MCF 10A (cell line): Measurements from ENCODE around the gene TCN1. TPM values are rescaled to one million over a fixed set of nuclear protein-coding genes. Genes with fewer than 3 reads are reported as not detected.
"Not testable (repeated sequence)": the region's sequence is repeated elsewhere in the genome, so short reads cannot be mapped to it uniquely, and the experiment has no call there.

ENCODE experiments used
- BruUV-seq: library from RNA; stranded (reverse); fragments of 400-500 nt; replicated peaks from 2 replicates; lab custom pipeline; 2021; lab: Mats Ljungman, UMichigan
- CTCF ChIA-PET: fragments of 300-600 bp; sonication (Branson Sonifier 250); formaldehyde crosslinking; extraction: SDS; loops from one replicate; lab custom pipeline; 2021; ENCODE audit warnings: antibody characterized with exemption, inconsistent platforms; lab: Yijun Ruan, JAX
- POLR2A ChIA-PET: fragments of 300-600, 350-650 bp; sonication (Branson Sonifier 250); formaldehyde crosslinking; extraction: SDS; loops from one replicate; lab custom pipeline; 2020; ENCODE audit warnings: antibody characterized with exemption, inconsistent platforms; lab: Yijun Ruan, JAX
- DNase-seq: peaks from one replicate; pipeline ENCODE4 v3.0.0-alpha.2; 2018; ENCODE audit not compliant: unreplicated experiment
- H3K27ac Mint-ChIP-seq: one replicate; pipeline ENCODE4 v1.8.0; 2022; ENCODE audit warnings: mild to moderate bottlenecking, low read depth, mixed read lengths; ENCODE audit not compliant: unreplicated experiment
- H3K27me3 Mint-ChIP-seq: one replicate; pipeline ENCODE4 v1.8.0; 2022; ENCODE audit warnings: mixed read lengths; ENCODE audit not compliant: insufficient read depth, unreplicated experiment
- H3K36me3 Mint-ChIP-seq: one replicate; pipeline ENCODE4 v1.8.0; 2022; ENCODE audit warnings: mild to moderate bottlenecking, moderate library complexity, mixed read lengths; ENCODE audit not compliant: insufficient read depth, unreplicated experiment
- H3K4me1 Mint-ChIP-seq: one replicate; pipeline ENCODE4 v1.8.0; 2022; ENCODE audit warnings: mixed read lengths; ENCODE audit not compliant: insufficient read depth, unreplicated experiment
- H3K4me3 Mint-ChIP-seq: one replicate; pipeline ENCODE4 v1.8.0; 2022; ENCODE audit warnings: mild to moderate bottlenecking, moderate library complexity, mixed read lengths; ENCODE audit not compliant: unreplicated experiment
- H3K9me3 Mint-ChIP-seq: one replicate; pipeline ENCODE4 v1.8.0; 2022; ENCODE audit warnings: mixed read lengths; ENCODE audit not compliant: unreplicated experiment
- intact Hi-C: fragments of 100-400 bp; cut with micrococcal nuclease; formaldehyde crosslinking; loops from 2 replicates; pipeline ENCODE4 v1.14.1; 2022
- total RNA-seq: library from RNA; stranded (reverse); gene quantifications from 2 replicates; pipeline ENCODE4 v1.2.3, GENCODE V29; 2022
- TF ChIP-seq, protein P1 (sequence below): fragments of 200-600 bp; IDR thresholded peaks from one replicate; pipeline ENCODE4 v1.8.0; 2022; ENCODE audit warnings: antibody characterized with exemption, mild to moderate bottlenecking; ENCODE audit not compliant: unreplicated experiment

TCN1 gene
- total RNA-seq, 1 experiment from 2014 or later, result not detected

DNA sequence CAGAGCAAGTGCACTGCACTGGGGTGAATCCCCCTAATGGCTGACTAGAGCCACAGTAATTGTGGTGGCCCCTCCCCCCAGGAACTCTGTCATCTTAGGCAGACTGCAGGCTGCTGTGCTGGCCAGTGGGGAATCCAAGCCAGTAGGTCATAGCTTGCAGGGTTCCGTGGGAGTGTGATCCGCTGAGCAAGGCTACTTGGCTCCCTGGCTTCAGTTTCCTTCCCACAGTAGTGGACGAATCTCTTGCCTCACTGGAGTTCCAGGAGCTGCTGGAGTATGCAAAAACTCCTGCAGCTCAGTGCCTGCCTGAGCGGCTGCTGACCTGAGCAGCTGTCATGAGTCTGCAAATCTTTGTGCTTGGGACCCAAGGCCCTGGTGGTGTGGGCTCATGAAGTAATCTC is 25.5 kb upstream of the TCN1 start:
- Mint-ChIP-seq H3K4me3 (no peak overlapping the region), H3K4me1 (no peaks in the 10 kb centered on the region), H3K27ac (no peak overlapping the region), H3K27me3 (no peaks in the 10 kb centered on the region), H3K9me3 (peaks cover 9% of the 10 kb centered on the region), H3K36me3 (no peaks in the 10 kb centered on the region)
- no peak for DNase-seq
- ChIA-PET POLR2A (interaction anchor here (1.3 kb wide), 1 partner anchor 9 kb away, joined by 3 read pairs; no protein-coding TSS in a partner anchor), CTCF (interaction anchor here (0.6 kb wide), 1 partner anchor 711 kb away, joined by 3 read pairs; no protein-coding TSS in a partner anchor)
- TF ChIP-seq, protein P1, sequence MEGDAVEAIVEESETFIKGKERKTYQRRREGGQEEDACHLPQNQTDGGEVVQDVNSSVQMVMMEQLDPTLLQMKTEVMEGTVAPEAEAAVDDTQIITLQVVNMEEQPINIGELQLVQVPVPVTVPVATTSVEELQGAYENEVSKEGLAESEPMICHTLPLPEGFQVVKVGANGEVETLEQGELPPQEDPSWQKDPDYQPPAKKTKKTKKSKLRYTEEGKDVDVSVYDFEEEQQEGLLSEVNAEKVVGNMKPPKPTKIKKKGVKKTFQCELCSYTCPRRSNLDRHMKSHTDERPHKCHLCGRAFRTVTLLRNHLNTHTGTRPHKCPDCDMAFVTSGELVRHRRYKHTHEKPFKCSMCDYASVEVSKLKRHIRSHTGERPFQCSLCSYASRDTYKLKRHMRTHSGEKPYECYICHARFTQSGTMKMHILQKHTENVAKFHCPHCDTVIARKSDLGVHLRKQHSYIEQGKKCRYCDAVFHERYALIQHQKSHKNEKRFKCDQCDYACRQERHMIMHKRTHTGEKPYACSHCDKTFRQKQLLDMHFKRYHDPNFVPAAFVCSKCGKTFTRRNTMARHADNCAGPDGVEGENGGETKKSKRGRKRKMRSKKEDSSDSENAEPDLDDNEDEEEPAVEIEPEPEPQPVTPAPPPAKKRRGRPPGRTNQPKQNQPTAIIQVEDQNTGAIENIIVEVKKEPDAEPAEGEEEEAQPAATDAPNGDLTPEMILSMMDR, result no peak
- intact Hi-C loops, result no loop called here
- no TSS peak for BruUV-seq

DNA sequence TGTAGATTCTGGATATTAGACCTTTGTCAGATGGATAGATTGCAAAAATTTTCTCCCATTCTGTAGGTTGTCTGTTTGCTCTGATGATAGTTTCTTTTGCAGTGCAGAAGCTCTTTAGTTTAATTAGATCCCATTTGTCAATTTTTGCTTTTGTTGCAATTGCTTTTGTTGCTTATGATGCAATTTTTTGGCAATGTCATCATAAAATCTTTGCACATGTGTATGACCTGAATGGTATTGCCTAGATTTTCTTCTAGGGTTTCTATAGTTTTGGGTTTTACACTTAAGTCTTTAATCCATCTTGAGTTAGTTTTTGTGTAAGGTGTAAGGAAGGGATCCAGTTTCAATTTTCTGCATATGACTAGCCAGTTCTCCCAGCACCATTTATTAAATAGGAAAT is 20.9 kb upstream of the TCN1 start:
- CTCF ChIA-PET, result interaction anchor here (1.0 kb wide), 1 partner anchor 32 kb away, joined by 3 read pairs; no protein-coding TSS in a partner anchor
- DNase-seq, BruUV-seq, POLR2A ChIA-PET, H3K27me3 Mint-ChIP-seq, H3K27ac Mint-ChIP-seq, H3K36me3 Mint-ChIP-seq, H3K4me3 Mint-ChIP-seq, intact Hi-C loops, H3K4me1 Mint-ChIP-seq, H3K9me3 Mint-ChIP-seq: not testable (repeated sequence)

DNA sequence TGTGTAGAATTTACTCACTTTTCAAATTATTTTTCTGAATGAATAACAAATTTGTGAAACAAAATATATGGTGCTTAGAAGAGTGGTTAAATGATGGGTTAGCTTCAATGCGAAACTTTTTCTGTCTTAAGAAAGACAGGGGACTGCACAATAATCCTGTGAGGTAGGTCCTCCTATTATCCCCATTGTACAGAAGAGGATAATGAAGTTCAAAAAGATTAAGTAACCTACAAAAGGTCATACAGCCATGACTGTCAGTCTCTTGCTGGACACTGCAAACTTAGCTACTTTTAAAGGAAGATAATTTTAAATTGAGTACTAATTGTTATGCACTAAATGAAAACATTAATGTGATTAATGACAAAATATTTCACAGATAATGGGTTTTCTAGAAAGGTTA is 17.3 kb upstream of the TCN1 start:
- POLR2A ChIA-PET, result no interaction called here
- no peak overlapping the region for H3K27ac Mint-ChIP-seq
- peaks cover 2% of the 10 kb centered on the region for H3K9me3 Mint-ChIP-seq
- TF ChIP-seq, protein P1, result no peak
- H3K36me3 Mint-ChIP-seq, result no peaks in the 10 kb centered on the region
- intact Hi-C loops, result no loop called here
- no TSS peak for BruUV-seq
- CTCF ChIA-PET, result interaction anchor here (0.6 kb wide), 1 partner anchor 309 kb away, joined by 6 read pairs; no protein-coding TSS in a partner anchor
- DNase-seq, result no peak
- H3K4me3 Mint-ChIP-seq, result no peak overlapping the region
- no peaks in the 10 kb centered on the region for H3K4me1 Mint-ChIP-seq
- H3K27me3 Mint-ChIP-seq, result no peaks in the 10 kb centered on the region

DNA sequence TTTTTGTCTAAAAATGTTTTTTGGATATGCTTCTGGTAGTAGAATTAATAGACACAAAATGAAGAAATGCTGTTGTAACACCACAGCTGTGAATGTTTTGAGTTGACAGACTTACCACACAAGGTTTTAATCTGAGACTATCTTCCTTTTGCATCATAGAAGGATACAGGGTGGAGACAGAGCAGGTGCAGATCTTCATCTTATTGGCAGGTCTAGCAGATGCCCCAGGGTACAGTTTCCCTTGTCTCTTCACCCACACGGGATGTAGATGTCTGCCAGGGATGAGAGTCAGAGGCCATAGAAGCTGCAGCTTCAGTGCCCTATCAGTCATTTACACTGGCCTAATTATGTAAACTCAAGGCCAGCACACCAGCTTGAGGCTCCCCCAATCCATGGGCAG is 13.3 kb upstream of the TCN1 start:
- BruUV-seq, result no TSS peak
- POLR2A ChIA-PET, result interaction anchor here (0.7 kb wide), 1 partner anchor 22 kb away, joined by 3 read pairs; no protein-coding TSS in a partner anchor

More for the DNA sequence above, 13.3 kb upstream of the TCN1 start:
- Mint-ChIP-seq H3K4me1 (no peaks in the 10 kb centered on the region), H3K36me3 (no peaks in the 10 kb centered on the region), H3K27me3 (no peaks in the 10 kb centered on the region), H3K9me3 (no peaks in the 10 kb centered on the region), H3K4me3 (no peak overlapping the region), H3K27ac (peak overlapping the region; percentile 50)
- CTCF ChIA-PET, result interaction anchor here (0.6 kb wide), 1 partner anchor 1643 kb away, joined by 3 read pairs; no protein-coding TSS in a partner anchor
- TF ChIP-seq, protein P1, result no peak
- intact Hi-C loops, result no loop called here
- no peak for DNase-seq
